Neural cell (in vitro differentiated cells): ENCODE data around the gene KBTBD3. TPM values are rescaled to one million over a fixed set of nuclear protein-coding genes. Genes with fewer than 3 reads are reported as not detected.
"Not testable (repeated sequence)": the region's sequence is repeated elsewhere in the genome, so short reads cannot be mapped to it uniquely, and the experiment has no call there.

Experiments
- H2AFZ ChIP-seq: fragments of 200-600, 300-800 bp; sonication (generic), shearing (Covaris generic); 2 replicates; pipeline ENCODE4 v1.6.0; 2014; ENCODE audit warnings: low read depth, mild to moderate bottlenecking, antibody characterized with exemption, low read length, moderate library complexity
- H3F3A ChIP-seq: fragments of 200-600 bp; shearing (Covaris generic); 2 replicates; pipeline ENCODE4 v1.6.1; 2016; ENCODE audit warnings: mild to moderate bottlenecking, moderate library complexity, mixed read lengths, antibody characterized with exemption, low read length; ENCODE audit not compliant: insufficient read depth, poor library complexity, severe bottlenecking
- H3K27ac ChIP-seq: fragments of 200-600, 300-800 bp; sonication (generic), shearing (Covaris generic); 2 replicates; pipeline ENCODE4 v1.5.1; 2014; ENCODE audit warnings: mild to moderate bottlenecking, low read length, moderate library complexity
- H3K27me3 ChIP-seq: fragments of 300-800, 200-600 bp; sonication (generic), shearing (Covaris generic); 2 replicates; pipeline ENCODE4 v1.6.0; 2014; ENCODE audit warnings: mild to moderate bottlenecking, low read depth, low read length, moderate library complexity; ENCODE audit not compliant: insufficient read depth
- H3K36me3 ChIP-seq: fragments of 300-800, 200-600 bp; sonication (generic), shearing (Covaris generic); 2 replicates; pipeline ENCODE4 v1.5.1; 2014; ENCODE audit warnings: mild to moderate bottlenecking, antibody characterized with exemption, low read length, moderate library complexity; ENCODE audit not compliant: insufficient read depth
- H3K4me2 ChIP-seq: fragments of 300-800, 200-600 bp; sonication (generic), shearing (Covaris generic); 2 replicates; pipeline ENCODE4 v1.6.0; 2014; ENCODE audit warnings: mild to moderate bottlenecking, low read length
- H3K4me3 ChIP-seq: fragments of 300-800, 200-600 bp; sonication (generic), shearing (Covaris generic); 2 replicates; pipeline ENCODE4 v1.5.1; 2014; ENCODE audit warnings: mild to moderate bottlenecking, low read length, moderate library complexity
- H3K79me2 ChIP-seq: fragments of 200-600 bp; shearing (Covaris generic); replicated peaks from 2 replicates; pipeline ENCODE4 v1.6.0; 2014; ENCODE audit warnings: mild to moderate bottlenecking, low read length, moderate library complexity; ENCODE audit not compliant: insufficient read depth
- H3K9ac ChIP-seq: fragments of 300-800, 200-600 bp; sonication (generic), shearing (Covaris generic); 2 replicates; pipeline ENCODE4 v1.6.1; 2016; ENCODE audit warnings: mild to moderate bottlenecking, low read length, mixed read lengths
- H3K9me2 ChIP-seq: fragments of 200-600 bp; shearing (Covaris generic); 2 replicates; pipeline ENCODE4 v1.6.1; 2016; ENCODE audit warnings: mild to moderate bottlenecking, low read length, mixed read lengths; ENCODE audit not compliant: insufficient read depth
- H3K9me3 ChIP-seq: fragments of 200-600, 300-800 bp; sonication (generic), shearing (Covaris generic); 2 replicates; pipeline ENCODE4 v1.6.1; 2016; ENCODE audit warnings: mild to moderate bottlenecking, mixed run types, low read length, moderate library complexity, mixed read lengths
- H4K20me1 ChIP-seq: fragments of 200-600 bp; shearing (Covaris generic); 2 replicates; pipeline ENCODE4 v1.6.1; 2016; ENCODE audit warnings: mild to moderate bottlenecking, mixed run types; ENCODE audit not compliant: insufficient read depth
- EP300 ChIP-seq: fragments of 450-650 bp; conservative IDR thresholded peaks from 2 replicates; pipeline ENCODE4 v1.6.1; 2014; ENCODE audit warnings: antibody characterized with exemption, mild to moderate bottlenecking, moderate library complexity; ENCODE audit not compliant: poor library complexity, severe bottlenecking
- EZH2 ChIP-seq: fragments of 200-600, 300-800 bp; shearing (Covaris generic), sonication (generic); IDR thresholded peaks from 2 replicates; pipeline ENCODE4 v1.6.1; 2014; ENCODE audit warnings: antibody characterized with exemption, low read length, borderline replicate concordance, mild to moderate bottlenecking; ENCODE audit not compliant: insufficient read depth, poor library complexity, severe bottlenecking
- MXI1 ChIP-seq: fragments of 450-650 bp; conservative IDR thresholded peaks from 2 replicates; pipeline ENCODE4 v1.6.1; 2014; ENCODE audit warnings: antibody characterized with exemption, mild to moderate bottlenecking; ENCODE audit not compliant: poor library complexity, severe bottlenecking
- POLR2AphosphoS5 ChIP-seq: IDR thresholded peaks from 2 replicates; pipeline ENCODE4 v1.6.1; 2012
- RAD21 ChIP-seq: fragments of 450-650 bp; conservative IDR thresholded peaks from 2 replicates; pipeline ENCODE4 v1.6.1; 2014; ENCODE audit warnings: antibody characterized with exemption, mild to moderate bottlenecking, moderate library complexity
- SMC3 ChIP-seq: fragments of 450-650 bp; conservative IDR thresholded peaks from 2 replicates; pipeline ENCODE4 v1.6.1; 2014; ENCODE audit warnings: antibody characterized with exemption, mild to moderate bottlenecking, moderate library complexity; ENCODE audit not compliant: poor library complexity
- TAF1 ChIP-seq: IDR thresholded peaks from 2 replicates; pipeline ENCODE4 v1.6.1; 2012; ENCODE audit warnings: low read depth
- polyA plus RNA-seq: library from polyadenylated mRNA; depleted of rRNA; stranded (reverse); fragments of >200 nt; gene quantifications from 2 replicates; pipeline ENCODE4 v1.2.3, GENCODE V29; 2014
- TF ChIP-seq, protein P1 (sequence below): IDR thresholded peaks from 2 replicates; pipeline ENCODE4 v1.6.1; 2012; ENCODE audit warnings: borderline replicate concordance
- TF ChIP-seq, protein P2 (sequence below): fragments of 450-650 bp; IDR thresholded peaks from 2 replicates; pipeline ENCODE4 v1.5.1; 2014; ENCODE audit warnings: antibody characterized with exemption, mild to moderate bottlenecking, moderate library complexity; ENCODE audit not compliant: poor library complexity, severe bottlenecking

KBTBD3 gene
- polyA plus RNA-seq, 1 donor from 2014 or later, result 7.3 TPM

DNA sequence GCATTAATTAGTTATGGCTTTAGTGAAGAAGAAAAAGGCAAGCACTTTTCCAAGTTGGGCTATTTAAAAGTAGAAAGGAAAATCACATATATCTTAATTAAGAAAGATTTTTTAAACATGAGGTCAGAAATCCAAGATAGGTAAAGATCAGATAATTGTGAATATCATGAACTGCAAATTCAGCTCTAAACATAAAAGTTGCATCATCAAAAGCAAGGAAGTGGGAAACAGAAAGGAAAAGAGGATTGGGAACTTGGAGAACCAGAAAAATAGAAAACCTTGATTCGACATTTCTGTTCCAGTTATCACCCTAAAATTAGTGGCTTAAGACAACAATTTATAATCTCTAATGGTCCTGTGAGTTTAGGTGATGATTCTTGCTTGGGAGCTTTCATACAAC lies 17.5 kb downstream of the KBTBD3 start:
- H3K9me3 ChIP-seq, result no peaks in the 10 kb centered on the region
- no peaks in the 10 kb centered on the region for H3K79me2 ChIP-seq
- H3K9ac ChIP-seq, result no peak overlapping the region
- no peak for TF ChIP-seq EP300
- TF ChIP-seq, protein P1, sequence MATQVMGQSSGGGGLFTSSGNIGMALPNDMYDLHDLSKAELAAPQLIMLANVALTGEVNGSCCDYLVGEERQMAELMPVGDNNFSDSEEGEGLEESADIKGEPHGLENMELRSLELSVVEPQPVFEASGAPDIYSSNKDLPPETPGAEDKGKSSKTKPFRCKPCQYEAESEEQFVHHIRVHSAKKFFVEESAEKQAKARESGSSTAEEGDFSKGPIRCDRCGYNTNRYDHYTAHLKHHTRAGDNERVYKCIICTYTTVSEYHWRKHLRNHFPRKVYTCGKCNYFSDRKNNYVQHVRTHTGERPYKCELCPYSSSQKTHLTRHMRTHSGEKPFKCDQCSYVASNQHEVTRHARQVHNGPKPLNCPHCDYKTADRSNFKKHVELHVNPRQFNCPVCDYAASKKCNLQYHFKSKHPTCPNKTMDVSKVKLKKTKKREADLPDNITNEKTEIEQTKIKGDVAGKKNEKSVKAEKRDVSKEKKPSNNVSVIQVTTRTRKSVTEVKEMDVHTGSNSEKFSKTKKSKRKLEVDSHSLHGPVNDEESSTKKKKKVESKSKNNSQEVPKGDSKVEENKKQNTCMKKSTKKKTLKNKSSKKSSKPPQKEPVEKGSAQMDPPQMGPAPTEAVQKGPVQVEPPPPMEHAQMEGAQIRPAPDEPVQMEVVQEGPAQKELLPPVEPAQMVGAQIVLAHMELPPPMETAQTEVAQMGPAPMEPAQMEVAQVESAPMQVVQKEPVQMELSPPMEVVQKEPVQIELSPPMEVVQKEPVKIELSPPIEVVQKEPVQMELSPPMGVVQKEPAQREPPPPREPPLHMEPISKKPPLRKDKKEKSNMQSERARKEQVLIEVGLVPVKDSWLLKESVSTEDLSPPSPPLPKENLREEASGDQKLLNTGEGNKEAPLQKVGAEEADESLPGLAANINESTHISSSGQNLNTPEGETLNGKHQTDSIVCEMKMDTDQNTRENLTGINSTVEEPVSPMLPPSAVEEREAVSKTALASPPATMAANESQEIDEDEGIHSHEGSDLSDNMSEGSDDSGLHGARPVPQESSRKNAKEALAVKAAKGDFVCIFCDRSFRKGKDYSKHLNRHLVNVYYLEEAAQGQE, result no peak
- TF ChIP-seq EZH2, result no peak
- TF ChIP-seq MXI1, result no peak
- TF ChIP-seq POLR2AphosphoS5, result no peak
- no peak for TF ChIP-seq RAD21
- TF ChIP-seq SMC3, result no peak
- TF ChIP-seq, protein P2, sequence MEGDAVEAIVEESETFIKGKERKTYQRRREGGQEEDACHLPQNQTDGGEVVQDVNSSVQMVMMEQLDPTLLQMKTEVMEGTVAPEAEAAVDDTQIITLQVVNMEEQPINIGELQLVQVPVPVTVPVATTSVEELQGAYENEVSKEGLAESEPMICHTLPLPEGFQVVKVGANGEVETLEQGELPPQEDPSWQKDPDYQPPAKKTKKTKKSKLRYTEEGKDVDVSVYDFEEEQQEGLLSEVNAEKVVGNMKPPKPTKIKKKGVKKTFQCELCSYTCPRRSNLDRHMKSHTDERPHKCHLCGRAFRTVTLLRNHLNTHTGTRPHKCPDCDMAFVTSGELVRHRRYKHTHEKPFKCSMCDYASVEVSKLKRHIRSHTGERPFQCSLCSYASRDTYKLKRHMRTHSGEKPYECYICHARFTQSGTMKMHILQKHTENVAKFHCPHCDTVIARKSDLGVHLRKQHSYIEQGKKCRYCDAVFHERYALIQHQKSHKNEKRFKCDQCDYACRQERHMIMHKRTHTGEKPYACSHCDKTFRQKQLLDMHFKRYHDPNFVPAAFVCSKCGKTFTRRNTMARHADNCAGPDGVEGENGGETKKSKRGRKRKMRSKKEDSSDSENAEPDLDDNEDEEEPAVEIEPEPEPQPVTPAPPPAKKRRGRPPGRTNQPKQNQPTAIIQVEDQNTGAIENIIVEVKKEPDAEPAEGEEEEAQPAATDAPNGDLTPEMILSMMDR, result no peak
- TF ChIP-seq TAF1, result no peak
- no peaks in the 10 kb centered on the region for H3K36me3 ChIP-seq
- H3K27me3 ChIP-seq, result no peaks in the 10 kb centered on the region
- no peaks in the 10 kb centered on the region for H4K20me1 ChIP-seq
- no peak overlapping the region for H3K27ac ChIP-seq
- no peak overlapping the region for H2AFZ ChIP-seq
- no peaks in the 10 kb centered on the region for H3K9me2 ChIP-seq
- no peaks in the 10 kb centered on the region for H3F3A ChIP-seq
- H3K4me2 ChIP-seq, result no peak overlapping the region
- H3K4me3 ChIP-seq, result no peak overlapping the region

DNA sequence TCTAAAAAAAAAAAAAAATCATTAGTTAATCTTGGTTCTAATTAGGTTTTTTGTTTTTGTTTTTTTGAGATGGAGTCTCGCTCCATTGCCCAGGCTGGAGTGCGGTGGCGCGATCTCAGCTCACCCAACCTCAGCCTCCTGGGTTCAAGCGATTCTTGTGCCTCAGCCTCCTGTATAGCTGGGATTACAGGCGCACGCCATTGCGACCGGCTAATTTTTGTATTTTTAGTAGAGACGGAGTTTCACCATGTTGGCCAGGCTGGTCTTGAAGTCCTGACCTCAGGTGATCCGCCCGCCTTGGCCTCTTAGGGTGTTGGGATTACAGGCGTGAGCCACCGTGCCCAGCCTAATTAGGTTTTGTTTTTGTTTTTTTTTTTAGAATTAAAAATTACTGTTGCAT lies 18.8 kb downstream of the KBTBD3 start:
- H3F3A ChIP-seq, H3K9me3 ChIP-seq, H3K27me3 ChIP-seq, H2AFZ ChIP-seq, H3K79me2 ChIP-seq, H3K36me3 ChIP-seq, H3K9ac ChIP-seq, H3K9me2 ChIP-seq, H3K4me2 ChIP-seq, H4K20me1 ChIP-seq, H3K27ac ChIP-seq, H3K4me3 ChIP-seq: not testable (repeated sequence)

DNA sequence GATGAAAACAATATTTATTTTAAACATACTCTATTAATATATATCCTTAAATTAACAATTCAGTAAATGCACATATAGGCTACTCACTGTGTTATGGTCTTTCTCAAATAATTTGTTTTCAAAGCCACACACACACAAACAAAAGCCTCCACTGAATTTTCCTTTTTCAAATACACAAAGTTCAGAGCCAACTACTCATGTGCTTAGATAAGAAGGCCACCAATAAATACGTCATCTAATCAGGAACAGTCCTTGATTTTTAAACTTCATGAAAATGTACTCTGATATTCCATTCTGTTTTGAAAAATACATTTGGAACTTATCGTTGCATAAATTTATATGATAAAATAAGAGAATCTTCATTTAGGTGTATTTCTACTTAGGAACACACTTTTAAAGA lies 26.0 kb downstream of the KBTBD3 start:
- no peaks in the 10 kb centered on the region for H3K9me2 ChIP-seq
- H3K9ac ChIP-seq, result no peak overlapping the region
- H3K9me3 ChIP-seq, result no peaks in the 10 kb centered on the region
- no peak overlapping the region for H3K4me2 ChIP-seq
- H3K27me3 ChIP-seq, result no peaks in the 10 kb centered on the region
- no peaks in the 10 kb centered on the region for H4K20me1 ChIP-seq
- H2AFZ ChIP-seq, result no peak overlapping the region
- no peaks in the 10 kb centered on the region for H3F3A ChIP-seq
- peak overlapping the region; percentile 69 for H3K27ac ChIP-seq
- no peaks in the 10 kb centered on the region for H3K79me2 ChIP-seq
- H3K4me3 ChIP-seq, result no peak overlapping the region
- no peak for TF ChIP-seq EZH2
- TF ChIP-seq SMC3, result no peak
- TF ChIP-seq, protein P1, result no peak
- H3K36me3 ChIP-seq, result no peaks in the 10 kb centered on the region
